ENCODE results near the gene FCMR. TPM values are rescaled to one million over a fixed set of nuclear protein-coding genes. Genes with fewer than 3 reads are reported as not detected.

FCMR gene
- total and polyA plus RNA-seq, 2 experiments from 2014 or later = 0.84 TPM; not detected in 1

- TF ChIP-seq CTCF (conservative IDR thresholded peaks at IDR 0.05; ENCODE audit: low read depth in 2 of 2) (no peak), EZH2phosphoT487 (IDR thresholded peaks at IDR 0.05; ENCODE audit: unreplicated experiment) (no peak), ETS1 (IDR thresholded peaks at IDR 0.05) (no peak)
These were observed 3.7 kb downstream of the FCMR start (continued) for GRCh38 chr1:206918076-206918475.

- no peaks in the 10 kb centered on the region for H3K79me2 ChIP-seq (replicated peaks; ENCODE audit: insufficient read depth)
- H3K4me3 ChIP-seq = no peak overlapping the region
- no peak overlapping the region for H2AFZ ChIP-seq
- Mint-ChIP-seq H3K4me3 (no peak overlapping the region), H3K36me3 (ENCODE audit: low read depth) (no peaks in the 10 kb centered on the region), H3K27me3 (ENCODE audit: insufficient read depth, low read depth, poor library complexity) (peaks cover 7% of the 10 kb centered on the region), H3K9me3 (no peaks in the 10 kb centered on the region), H3K27ac (no peak overlapping the region), H3K4me1 (no peaks in the 10 kb centered on the region)
- no peaks in the 10 kb centered on the region for H3K4me1 ChIP-seq (ENCODE audit: insufficient read depth)
- no peaks in the 10 kb centered on the region for H3K36me3 ChIP-seq (ENCODE audit: insufficient read depth)
- no peaks in the 10 kb centered on the region for H3K9me2 ChIP-seq (ENCODE audit: insufficient read depth)
- H3K27ac ChIP-seq (ENCODE audit: low read depth) = no peak overlapping the region
- H3K4me2 ChIP-seq = no peak overlapping the region
- no peaks in the 10 kb centered on the region for H3F3A ChIP-seq (replicated peaks; ENCODE audit: low read depth)
- ATAC-seq (no peak), DNase-seq (ENCODE audit: low spot score) (no peak)
- no peaks in the 10 kb centered on the region for H4K20me1 ChIP-seq (replicated peaks; ENCODE audit: insufficient read depth)
- H3K27me3 ChIP-seq (ENCODE audit: insufficient read depth) = no peaks in the 10 kb centered on the region
- TF ChIP-seq NANOG (IDR thresholded peaks at IDR 0.05; ENCODE audit: borderline replicate concordance) = no peak
- TF ChIP-seq CREB1 (CRISPR knock-in tag; IDR thresholded peaks at IDR 0.05; ENCODE audit: low read depth) = no peak
- TF ChIP-seq ZNF114 (CRISPR knock-in tag; IDR thresholded peaks at IDR 0.05) = no peak
- TF ChIP-seq POLR2AphosphoS5 (IDR thresholded peaks at IDR 0.05; ENCODE audit: low read depth) = no peak
- no peak for TF ChIP-seq REST (IDR thresholded peaks at IDR 0.05; ENCODE audit: unreplicated experiment)
- TF ChIP-seq ETS1 (IDR thresholded peaks at IDR 0.05) = no peak
- no peak for TF ChIP-seq EZH2phosphoT487 (IDR thresholded peaks at IDR 0.05; ENCODE audit: unreplicated experiment)
- TF ChIP-seq ZNF462 (CRISPR knock-in tag; IDR thresholded peaks at IDR 0.05) = no peak
- no peak for TF ChIP-seq STAT1 (IDR thresholded peaks at IDR 0.05; ENCODE audit: unreplicated experiment)
These were observed 5.6 kb downstream of the FCMR start for GRCh38 chr1:206916000-206916709.
